Stimulated activated naive B cell treated with anti-CD40 and anti-IgM and Interleukin-4, amounts not matched to agents 10 μg/mL and 1 μg/mL and 100 μg/mL, for 72 hours (primary cell): ENCODE measurements around the gene HTR3A.

Experiments used
- ATAC-seq, 2 donors: fragments of 150-1000 bp; cut with Tn5 transposase; replicated peaks; 2 replicates each; pipeline ENCODE4 v1.10.0; 2021; ENCODE audit warnings: moderate library complexity in 1 of 2
- DNase-seq: peaks from one replicate; pipeline ENCODE4 v3.0.0; 2021
- H3K27ac Mint-ChIP-seq: one replicate; pipeline ENCODE4 v1.8.0; 2022; ENCODE audit warnings: mild to moderate bottlenecking, mixed read lengths
- H3K27me3 Mint-ChIP-seq, 2 donors: one replicate each; pipeline ENCODE4 v1.8.0; 2022; ENCODE audit warnings: mixed read lengths in 2 of 2
- H3K36me3 Mint-ChIP-seq, 2 donors: one replicate each; pipeline ENCODE4 v1.8.0; 2022; ENCODE audit warnings: mixed read lengths in 2 of 2, mild to moderate bottlenecking in 1 of 2
- H3K4me1 Mint-ChIP-seq, 2 donors: one replicate each; pipeline ENCODE4 v1.8.0; 2022; ENCODE audit warnings: mixed read lengths in 2 of 2, mild to moderate bottlenecking in 1 of 2
- H3K4me3 Mint-ChIP-seq, 2 donors: one replicate each; pipeline ENCODE4 v1.8.0; 2022; ENCODE audit warnings: mild to moderate bottlenecking in 2 of 2, mixed read lengths in 2 of 2, moderate library complexity in 1 of 2
- H3K9me3 Mint-ChIP-seq, 2 donors: one replicate each; pipeline ENCODE4 v1.8.0; 2022; ENCODE audit warnings: mixed read lengths in 2 of 2, mild to moderate bottlenecking in 1 of 2

The HTR3A gene

GRCh38 chr11:113989381-113989780 lies 14.5 kb downstream of the HTR3A start:
- Mint-ChIP-seq H3K4me1 (peaks cover 12 to 24% of the 10 kb centered on the region in 2 donors), H3K27me3 (peaks cover 13 to 20% of the 10 kb centered on the region in 2 donors), H3K4me3 (no peak overlapping the region), H3K36me3 (peaks cover 6 to 18% of the 10 kb centered on the region in 2 donors), H3K9me3 (no peaks in the 10 kb centered on the region), H3K27ac (no peak overlapping the region)
- ATAC-seq (no peak), DNase-seq (no peak)

- Mint-ChIP-seq H3K9me3 (no peaks in the 10 kb centered on the region), H3K4me3 (no peak overlapping the region), H3K27ac (no peak overlapping the region), H3K27me3 (peaks cover 13 to 20% of the 10 kb centered on the region in 2 donors), H3K36me3 (peaks cover 6 to 18% of the 10 kb centered on the region in 2 donors), H3K4me1 (peaks cover 13 to 26% of the 10 kb centered on the region in 2 donors)
- no peak for DNase-seq
- ATAC-seq = no peak
These were observed 15.0 kb downstream of the HTR3A start for GRCh38 chr11:113989916-113990315.

GRCh38 chr11:113991170-113991569 lies 16.3 kb downstream of the HTR3A start:
- DNase-seq (no peak), ATAC-seq (no peak)
- Mint-ChIP-seq H3K27me3 (peaks cover 13 to 20% of the 10 kb centered on the region in 2 donors), H3K36me3 (peaks cover 6 to 18% of the 10 kb centered on the region in 2 donors), H3K9me3 (no peaks in the 10 kb centered on the region), H3K27ac (no peak overlapping the region), H3K4me1 (peaks cover 12 to 23% of the 10 kb centered on the region in 2 donors), H3K4me3 (no peak overlapping the region)

- no peak for ATAC-seq
- peaks cover 6 to 17% of the 10 kb centered on the region in 2 donors for H3K36me3 Mint-ChIP-seq
- peaks cover 13 to 15% of the 10 kb centered on the region in 2 donors for H3K27me3 Mint-ChIP-seq
- no peak for DNase-seq
- H3K4me1 Mint-ChIP-seq = peaks cover 12 to 23% of the 10 kb centered on the region in 2 donors
- H3K27ac Mint-ChIP-seq = no peak overlapping the region
- H3K4me3 Mint-ChIP-seq = no peak overlapping the region
- no peaks in the 10 kb centered on the region for H3K9me3 Mint-ChIP-seq
These were observed 17.0 kb downstream of the HTR3A start for GRCh38 chr11:113991718-113992458.

GRCh38 chr11:113992459-113993110 lies 17.7 kb downstream of the HTR3A start:
- no peak overlapping the region for H3K27ac Mint-ChIP-seq

GRCh38 chr11:113994077-113994954 lies 19.4 kb downstream of the HTR3A start:
- DNase-seq = no peak
- ATAC-seq = peak; percentile 53 to 56
- peaks cover 10 to 23% of the 10 kb centered on the region in 2 donors for H3K4me1 Mint-ChIP-seq
- no peaks in the 10 kb centered on the region for H3K9me3 Mint-ChIP-seq
- peaks cover 13 to 17% of the 10 kb centered on the region in 2 donors for H3K27me3 Mint-ChIP-seq
- no peak overlapping the region for H3K27ac Mint-ChIP-seq
- H3K4me3 Mint-ChIP-seq = no peak overlapping the region
- no peaks in the 10 kb centered on the region for H3K36me3 Mint-ChIP-seq

More at GRCh38 chr11:113992459-113993110, 17.7 kb downstream of the HTR3A start:
- Mint-ChIP-seq H3K27me3 (peaks cover 13 to 19% of the 10 kb centered on the region in 2 donors), H3K36me3 (peaks cover 6 to 10% of the 10 kb centered on the region in 2 donors), H3K4me3 (no peak overlapping the region), H3K4me1 (peaks cover 12 to 23% of the 10 kb centered on the region in 2 donors), H3K9me3 (no peaks in the 10 kb centered on the region)
- peak; percentile 31 to 41 for ATAC-seq
- no peak for DNase-seq

GRCh38 chr11:113997473-113997872 lies 22.6 kb downstream of the HTR3A start:
- peaks cover 14 to 22% of the 10 kb centered on the region in 2 donors for H3K27me3 Mint-ChIP-seq

GRCh38 chr11:113998574-113998973 lies 23.7 kb downstream of the HTR3A start:
- Mint-ChIP-seq H3K9me3 (no peaks in the 10 kb centered on the region), H3K4me3 (no peak overlapping the region), H3K36me3 (no peaks in the 10 kb centered on the region), H3K27me3 (peaks cover 21 to 22% of the 10 kb centered on the region in 2 donors), H3K4me1 (peaks cover 5 to 12% of the 10 kb centered on the region in 2 donors), H3K27ac (no peak overlapping the region)
- DNase-seq (no peak), ATAC-seq (no peak)

More at GRCh38 chr11:113997473-113997872, 22.6 kb downstream of the HTR3A start:
- H3K27ac Mint-ChIP-seq = no peak overlapping the region
- peaks cover 5 to 15% of the 10 kb centered on the region in 2 donors for H3K4me1 Mint-ChIP-seq
- H3K36me3 Mint-ChIP-seq = no peaks in the 10 kb centered on the region
- H3K9me3 Mint-ChIP-seq = no peaks in the 10 kb centered on the region
- DNase-seq = no peak
- no peak overlapping the region for H3K4me3 Mint-ChIP-seq
- no peak for ATAC-seq

- Mint-ChIP-seq H3K27me3 (peaks cover 24 to 25% of the 10 kb centered on the region in 2 donors), H3K36me3 (no peaks in the 10 kb centered on the region), H3K4me1 (no peaks in the 10 kb centered on the region), H3K4me3 (no peak overlapping the region), H3K27ac (no peak overlapping the region), H3K9me3 (no peaks in the 10 kb centered on the region)
- no peak for DNase-seq
- ATAC-seq = no peak
These were observed 25.6 kb downstream of the HTR3A start for GRCh38 chr11:114000526-114000925.

GRCh38 chr11:114001416-114001815 lies 26.5 kb downstream of the HTR3A start:
- DNase-seq = no peak
- H3K36me3 Mint-ChIP-seq = no peaks in the 10 kb centered on the region
- H3K27ac Mint-ChIP-seq = no peak overlapping the region
- no peak overlapping the region for H3K4me3 Mint-ChIP-seq
- peaks cover 24 to 25% of the 10 kb centered on the region in 2 donors for H3K27me3 Mint-ChIP-seq
- no peaks in the 10 kb centered on the region for H3K4me1 Mint-ChIP-seq
- ATAC-seq = no peak
- no peaks in the 10 kb centered on the region for H3K9me3 Mint-ChIP-seq

- H3K27ac Mint-ChIP-seq = no peak overlapping the region
- ATAC-seq (no peak), DNase-seq (no peak)
- H3K4me3 Mint-ChIP-seq = no peak overlapping the region
- no peaks in the 10 kb centered on the region for H3K4me1 Mint-ChIP-seq
- no peaks in the 10 kb centered on the region for H3K9me3 Mint-ChIP-seq
- H3K27me3 Mint-ChIP-seq = peaks cover 37 to 45% of the 10 kb centered on the region in 2 donors
- no peaks in the 10 kb centered on the region for H3K36me3 Mint-ChIP-seq
These were observed 33.4 kb downstream of the HTR3A start for GRCh38 chr11:114008331-114008730.

GRCh38 chr11:114010931-114011330 lies 36.0 kb downstream of the HTR3A start:
- H3K4me3 Mint-ChIP-seq = no peak overlapping the region
- no peaks in the 10 kb centered on the region for H3K36me3 Mint-ChIP-seq
- no peaks in the 10 kb centered on the region for H3K4me1 Mint-ChIP-seq
- peaks cover 37 to 40% of the 10 kb centered on the region in 2 donors for H3K27me3 Mint-ChIP-seq
- no peak overlapping the region for H3K27ac Mint-ChIP-seq
- DNase-seq (no peak), ATAC-seq (no peak)
- no peaks in the 10 kb centered on the region for H3K9me3 Mint-ChIP-seq

GRCh38 chr11:114011443-114011842 lies 36.5 kb downstream of the HTR3A start:
- H3K4me1 Mint-ChIP-seq = no peaks in the 10 kb centered on the region
- no peak overlapping the region for H3K27ac Mint-ChIP-seq
- H3K36me3 Mint-ChIP-seq = no peaks in the 10 kb centered on the region
- no peak for ATAC-seq
- DNase-seq = no peak
- H3K9me3 Mint-ChIP-seq = no peaks in the 10 kb centered on the region
- no peak overlapping the region for H3K4me3 Mint-ChIP-seq
- peaks cover 37 to 40% of the 10 kb centered on the region in 2 donors for H3K27me3 Mint-ChIP-seq

- no peaks in the 10 kb centered on the region for H3K36me3 Mint-ChIP-seq
- DNase-seq (no peak), ATAC-seq (no peak)
- H3K27ac Mint-ChIP-seq = no peak overlapping the region
- H3K27me3 Mint-ChIP-seq = peaks cover 24 to 31% of the 10 kb centered on the region in 2 donors
- no peak overlapping the region for H3K4me3 Mint-ChIP-seq
- no peaks in the 10 kb centered on the region for H3K9me3 Mint-ChIP-seq
- H3K4me1 Mint-ChIP-seq = no peaks in the 10 kb centered on the region
These were observed 40.2 kb downstream of the HTR3A start for GRCh38 chr11:114015117-114015516.
